ENCODE results near the gene LCN12.
A peak's percentile ranks its signal among the peaks of the same experiment; 100 is the strongest.
"Not testable (repeated sequence)": the region's sequence is repeated elsewhere in the genome, so short reads cannot be mapped to it uniquely, and the experiment has no call there.

LCN12 gene

DNA sequence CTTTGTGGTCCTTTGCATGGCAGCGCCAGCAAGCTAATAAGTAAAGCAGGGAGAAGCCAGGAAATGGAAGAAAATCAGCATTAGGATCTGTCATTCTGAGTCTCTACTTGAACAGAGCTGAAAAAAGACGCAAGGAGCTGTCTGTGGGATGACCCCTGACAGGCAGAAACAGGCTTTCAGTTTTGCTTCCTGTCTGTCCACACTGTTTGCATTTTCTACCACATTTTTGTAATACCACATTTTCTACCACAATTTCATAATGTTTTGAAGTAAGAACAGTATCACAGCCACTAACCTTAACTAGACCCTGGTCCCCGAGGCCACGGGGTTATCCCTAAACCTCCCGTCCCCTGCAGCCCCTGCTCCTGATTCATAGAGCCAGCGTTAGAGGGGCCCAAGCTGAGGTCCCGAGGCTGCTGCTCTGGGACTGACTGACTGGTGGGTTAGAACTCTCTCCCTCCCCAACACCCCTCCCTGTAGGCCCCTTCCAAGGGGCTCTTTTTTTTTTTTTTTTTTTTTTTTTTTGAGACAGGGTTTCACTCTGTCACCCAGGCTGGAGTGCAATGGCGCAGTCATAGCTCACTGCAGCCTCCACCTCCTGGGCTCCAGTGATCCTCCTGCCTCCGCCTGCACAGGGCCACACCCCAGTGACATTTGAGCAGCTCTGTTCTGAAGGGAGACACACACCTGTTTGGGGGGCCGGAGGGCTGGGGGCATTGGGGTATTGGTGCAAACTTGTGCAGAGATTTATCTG is 48.3 kb downstream of the LCN12 start:
- TF ChIP-seq, protein P1, sequence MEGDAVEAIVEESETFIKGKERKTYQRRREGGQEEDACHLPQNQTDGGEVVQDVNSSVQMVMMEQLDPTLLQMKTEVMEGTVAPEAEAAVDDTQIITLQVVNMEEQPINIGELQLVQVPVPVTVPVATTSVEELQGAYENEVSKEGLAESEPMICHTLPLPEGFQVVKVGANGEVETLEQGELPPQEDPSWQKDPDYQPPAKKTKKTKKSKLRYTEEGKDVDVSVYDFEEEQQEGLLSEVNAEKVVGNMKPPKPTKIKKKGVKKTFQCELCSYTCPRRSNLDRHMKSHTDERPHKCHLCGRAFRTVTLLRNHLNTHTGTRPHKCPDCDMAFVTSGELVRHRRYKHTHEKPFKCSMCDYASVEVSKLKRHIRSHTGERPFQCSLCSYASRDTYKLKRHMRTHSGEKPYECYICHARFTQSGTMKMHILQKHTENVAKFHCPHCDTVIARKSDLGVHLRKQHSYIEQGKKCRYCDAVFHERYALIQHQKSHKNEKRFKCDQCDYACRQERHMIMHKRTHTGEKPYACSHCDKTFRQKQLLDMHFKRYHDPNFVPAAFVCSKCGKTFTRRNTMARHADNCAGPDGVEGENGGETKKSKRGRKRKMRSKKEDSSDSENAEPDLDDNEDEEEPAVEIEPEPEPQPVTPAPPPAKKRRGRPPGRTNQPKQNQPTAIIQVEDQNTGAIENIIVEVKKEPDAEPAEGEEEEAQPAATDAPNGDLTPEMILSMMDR (IDR thresholded peaks at IDR 0.05; ENCODE audit: low read depth, low read length): no peak
- TF ChIP-seq MYC (IDR thresholded peaks at IDR 0.05; ENCODE audit: low read depth, low read length) (peak; percentile 38; the same call in 1 of the 2 replicates), POLR2A (IDR thresholded peaks at IDR 0.05; ENCODE audit: extremely low read depth, insufficient read length) (no peak)
- TF ChIP-seq, protein P2, sequence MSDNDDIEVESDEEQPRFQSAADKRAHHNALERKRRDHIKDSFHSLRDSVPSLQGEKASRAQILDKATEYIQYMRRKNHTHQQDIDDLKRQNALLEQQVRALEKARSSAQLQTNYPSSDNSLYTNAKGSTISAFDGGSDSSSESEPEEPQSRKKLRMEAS (IDR thresholded peaks at IDR 0.05; ENCODE audit: low read depth, low read length): peak; percentile 63
- no peak overlapping the region for H3K4me3 ChIP-seq (ENCODE audit: low read depth, low read length)
- peak; percentile 87 for DNase-seq (ENCODE audit: low read depth)

DNA sequence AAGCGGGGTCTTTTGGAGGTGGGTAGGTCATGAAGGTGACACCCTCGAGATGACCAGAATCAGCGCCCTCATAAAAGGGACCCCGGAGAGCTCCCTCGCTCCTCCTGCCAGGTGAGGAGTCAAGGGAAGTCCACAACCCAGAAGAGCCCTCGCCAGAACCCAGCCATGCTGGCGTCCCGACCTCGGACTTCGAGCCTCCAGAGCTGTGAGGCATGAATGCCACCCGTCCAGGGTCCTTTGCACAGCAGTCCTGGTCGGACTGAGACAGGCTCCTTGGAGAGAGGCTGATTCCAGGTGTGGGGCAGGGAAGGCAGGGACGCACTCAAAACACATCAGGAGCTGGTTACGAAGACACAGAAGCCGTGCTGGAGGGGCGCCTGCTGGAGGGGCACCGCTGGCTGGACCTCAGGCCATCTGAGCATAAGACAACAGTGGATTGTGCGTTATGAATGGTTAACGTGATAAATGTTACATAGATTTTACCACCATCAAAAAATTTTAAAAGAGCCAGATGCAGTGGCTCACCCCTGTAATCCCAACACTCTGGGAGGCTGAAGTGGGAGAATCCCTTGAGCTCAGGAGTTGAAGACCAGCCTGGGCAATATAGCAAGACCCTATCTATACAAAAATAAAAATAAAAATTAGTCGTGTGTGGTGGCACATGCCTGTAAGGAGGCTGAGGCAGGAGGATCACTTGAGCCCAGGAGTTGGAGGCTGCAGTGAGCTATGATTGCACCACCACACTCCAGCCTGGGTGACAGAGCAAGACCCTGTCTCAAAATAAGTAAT is 50.0 kb downstream of the LCN12 start:
- no peak overlapping the region for H3K4me3 ChIP-seq (ENCODE audit: low read depth, low read length)
- TF ChIP-seq MYC (IDR thresholded peaks at IDR 0.05; ENCODE audit: low read depth, low read length) (no peak), POLR2A (IDR thresholded peaks at IDR 0.05; ENCODE audit: extremely low read depth, insufficient read length) (no peak)
- TF ChIP-seq, protein P1 (IDR thresholded peaks at IDR 0.05; ENCODE audit: low read depth, low read length): no peak
- TF ChIP-seq, protein P2 (IDR thresholded peaks at IDR 0.05; ENCODE audit: low read depth, low read length): no peak
- DNase-seq (ENCODE audit: low read depth): no peak

DNA sequence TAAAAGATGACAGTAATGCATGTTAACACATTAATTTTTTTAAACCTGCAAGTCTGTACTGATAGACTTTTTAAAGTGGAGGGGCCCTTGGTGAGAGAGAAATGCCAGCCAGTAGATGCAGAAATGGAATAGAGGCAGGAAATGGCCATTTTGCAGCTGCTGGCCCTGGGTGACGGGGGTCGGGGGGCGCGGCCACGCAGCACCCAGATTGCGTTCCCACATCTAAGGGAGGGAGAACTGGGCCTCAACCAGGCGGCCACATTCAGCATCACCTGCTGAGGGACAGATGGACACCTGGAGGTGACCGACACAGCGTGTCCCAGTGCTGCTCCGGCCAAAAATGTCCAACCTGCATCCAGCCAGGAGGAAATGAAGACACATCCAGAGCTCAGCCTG is 50.6 kb downstream of the LCN12 start:
- no peak for DNase-seq (ENCODE audit: low read depth)
- TF ChIP-seq POLR2A (IDR thresholded peaks at IDR 0.05; ENCODE audit: extremely low read depth, insufficient read length) (no peak), MYC (IDR thresholded peaks at IDR 0.05; ENCODE audit: low read depth, low read length) (no peak)
- TF ChIP-seq, protein P1 (IDR thresholded peaks at IDR 0.05; ENCODE audit: low read depth, low read length): no peak
- TF ChIP-seq, protein P2 (IDR thresholded peaks at IDR 0.05; ENCODE audit: low read depth, low read length): no peak
- no peak overlapping the region for H3K4me3 ChIP-seq (ENCODE audit: low read depth, low read length)

DNA sequence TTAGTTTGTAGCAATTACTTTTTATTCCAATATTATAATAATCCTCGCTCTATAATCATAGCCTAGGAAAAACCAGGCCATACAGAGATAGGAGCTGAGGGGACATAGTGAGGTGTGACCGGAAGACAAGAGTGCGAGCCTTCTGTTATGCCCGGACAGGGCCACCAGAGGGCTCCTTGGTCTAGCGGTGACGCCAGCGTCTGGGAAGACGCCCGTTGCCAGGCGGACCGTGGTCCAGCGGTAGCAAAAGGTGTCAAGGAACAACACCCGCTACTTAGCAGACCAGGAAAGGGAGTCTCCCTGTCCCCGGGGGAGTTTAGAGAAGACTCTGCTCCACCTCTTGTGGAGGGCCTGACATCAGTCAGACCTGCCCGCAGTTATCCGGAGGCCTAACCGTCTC is 52.2 kb downstream of the LCN12 start:
- TF ChIP-seq, protein P1 (IDR thresholded peaks at IDR 0.05; ENCODE audit: low read depth, low read length): peak; percentile 9
- not testable (repeated sequence) for DNase-seq (ENCODE audit: low read depth); H3K4me3 ChIP-seq (ENCODE audit: low read depth, low read length)

Data from NB4 (cell line).